Measurements from ENCODE around the gene C1orf21. TPM values are rescaled to one million over a fixed set of nuclear protein-coding genes. Genes with fewer than 3 reads are reported as not detected.

The C1orf21 gene
- polyA plus RNA-seq, 1 experiment: 4.3 TPM

DNA sequence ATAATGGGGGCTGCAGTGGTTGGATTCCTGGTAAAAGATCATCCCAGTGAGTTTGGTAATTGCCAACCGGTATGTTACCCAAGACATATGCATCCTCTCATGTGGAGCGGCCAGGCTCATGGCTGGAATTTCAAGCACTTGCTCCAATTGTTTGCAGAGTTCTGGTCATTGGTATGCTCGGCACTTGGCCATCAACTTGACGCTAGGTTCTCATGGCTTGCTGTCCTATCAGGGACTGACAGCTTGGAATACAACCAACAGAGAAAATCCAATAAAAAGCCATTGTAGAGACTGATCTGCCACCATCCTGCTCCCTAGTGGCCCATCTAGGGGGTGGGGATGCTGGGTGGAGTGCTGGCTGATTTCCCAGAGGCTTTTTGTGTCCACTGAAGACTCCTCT lies 247.0 kb downstream of the C1orf21 start:
- TF ChIP-seq, protein P1, sequence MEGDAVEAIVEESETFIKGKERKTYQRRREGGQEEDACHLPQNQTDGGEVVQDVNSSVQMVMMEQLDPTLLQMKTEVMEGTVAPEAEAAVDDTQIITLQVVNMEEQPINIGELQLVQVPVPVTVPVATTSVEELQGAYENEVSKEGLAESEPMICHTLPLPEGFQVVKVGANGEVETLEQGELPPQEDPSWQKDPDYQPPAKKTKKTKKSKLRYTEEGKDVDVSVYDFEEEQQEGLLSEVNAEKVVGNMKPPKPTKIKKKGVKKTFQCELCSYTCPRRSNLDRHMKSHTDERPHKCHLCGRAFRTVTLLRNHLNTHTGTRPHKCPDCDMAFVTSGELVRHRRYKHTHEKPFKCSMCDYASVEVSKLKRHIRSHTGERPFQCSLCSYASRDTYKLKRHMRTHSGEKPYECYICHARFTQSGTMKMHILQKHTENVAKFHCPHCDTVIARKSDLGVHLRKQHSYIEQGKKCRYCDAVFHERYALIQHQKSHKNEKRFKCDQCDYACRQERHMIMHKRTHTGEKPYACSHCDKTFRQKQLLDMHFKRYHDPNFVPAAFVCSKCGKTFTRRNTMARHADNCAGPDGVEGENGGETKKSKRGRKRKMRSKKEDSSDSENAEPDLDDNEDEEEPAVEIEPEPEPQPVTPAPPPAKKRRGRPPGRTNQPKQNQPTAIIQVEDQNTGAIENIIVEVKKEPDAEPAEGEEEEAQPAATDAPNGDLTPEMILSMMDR (IDR thresholded peaks at IDR 0.05; ENCODE audit: insufficient read depth, low read depth, low read length): no peak
- Histone ChIP-seq H3K36me3 (ENCODE audit: control insufficient read depth, insufficient read depth, low read length) (no peaks in the 10 kb centered on the region), H3K27me3 (ENCODE audit: control insufficient read depth, insufficient read depth, low read length) (no peaks in the 10 kb centered on the region; the same call in 1 of the 2 replicates), H3K4me3 (ENCODE audit: low read depth, low read length) (no peak overlapping the region)
- CTCF ChIA-PET: interaction anchor here (0.7 to 0.8 kb wide), 3 partner anchors 11 to 979 kb away, joined by 3 read pairs; no protein-coding TSS in a partner anchor
- POLR2A ChIA-PET: no interaction called here
- no peak for DNase-seq (ENCODE audit: low read depth)

DNA sequence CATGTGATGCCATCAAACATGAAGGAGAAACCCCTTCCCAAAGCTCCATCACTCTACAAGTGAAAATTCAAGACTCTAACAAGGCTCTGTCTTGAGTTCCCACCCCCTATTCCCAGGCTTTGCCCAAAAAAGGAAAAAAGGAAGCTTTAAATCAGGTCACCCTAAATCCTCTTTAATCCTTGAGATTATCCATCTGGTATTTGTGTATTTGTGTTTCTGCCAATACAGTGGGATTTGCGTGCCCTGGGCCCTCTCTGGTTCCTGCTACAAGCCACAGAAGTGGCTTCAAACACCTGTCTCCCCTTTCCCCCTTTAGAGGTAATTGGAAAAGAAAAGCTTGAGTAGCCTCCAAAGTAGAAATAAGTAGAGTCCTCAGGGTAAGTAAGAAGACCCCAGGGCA lies 247.5 kb downstream of the C1orf21 start:
- no peaks in the 10 kb centered on the region for H3K36me3 ChIP-seq (ENCODE audit: control insufficient read depth, insufficient read depth, low read length)
- H3K27me3 ChIP-seq (ENCODE audit: control insufficient read depth, insufficient read depth, low read length): no peaks in the 10 kb centered on the region; the same call in 1 of the 2 replicates
- no peak for DNase-seq (ENCODE audit: low read depth)
- CTCF ChIA-PET: interaction anchor here (0.7 to 0.8 kb wide), 2 partner anchors 10 to 979 kb away, joined by 3 read pairs; no protein-coding TSS in a partner anchor
- TF ChIP-seq, protein P1 (IDR thresholded peaks at IDR 0.05; ENCODE audit: insufficient read depth, low read depth, low read length): no peak
- POLR2A ChIA-PET: no interaction called here
- no peak overlapping the region for H3K4me3 ChIP-seq (ENCODE audit: low read depth, low read length)

DNA sequence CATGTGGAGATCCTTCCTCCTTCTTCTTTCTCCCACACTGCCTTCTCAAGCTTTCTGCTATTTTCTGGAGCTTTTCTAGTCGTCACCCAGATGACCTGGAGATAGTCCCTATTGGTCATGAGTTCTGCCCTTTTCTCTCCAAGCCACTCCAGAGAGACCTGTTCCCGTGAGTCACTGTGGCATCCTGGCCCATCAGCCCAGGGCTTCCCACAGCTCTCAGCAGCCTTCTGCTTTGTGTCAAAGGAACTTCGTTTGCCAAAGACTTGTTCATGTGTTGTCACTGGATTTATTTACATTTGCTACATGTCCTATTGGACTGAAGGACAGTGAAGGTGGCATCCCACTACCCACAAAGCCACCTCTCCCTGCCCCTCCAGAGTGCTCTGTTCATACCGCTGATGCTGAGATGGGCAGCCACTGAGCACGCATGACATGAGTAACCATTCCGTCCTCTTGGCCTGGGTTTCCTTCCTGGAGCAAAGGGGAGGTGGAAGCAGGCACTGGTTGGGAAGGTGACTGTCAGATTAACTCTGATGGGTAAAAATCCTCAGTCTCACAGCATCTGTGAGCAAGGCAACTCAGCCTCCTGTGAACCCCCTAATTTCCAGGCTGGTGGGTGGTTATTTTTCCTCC lies 248.6 kb downstream of the C1orf21 start:
- no peaks in the 10 kb centered on the region for H3K36me3 ChIP-seq (ENCODE audit: control insufficient read depth, insufficient read depth, low read length)
- DNase-seq (ENCODE audit: low read depth): no peak
- ChIA-PET POLR2A (no interaction called here), CTCF (no interaction called here)
- H3K27me3 ChIP-seq (ENCODE audit: control insufficient read depth, insufficient read depth, low read length): no peaks in the 10 kb centered on the region; the same call in 1 of the 2 replicates
- TF ChIP-seq, protein P1 (IDR thresholded peaks at IDR 0.05; ENCODE audit: insufficient read depth, low read depth, low read length): no peak
- no peak overlapping the region for H3K4me3 ChIP-seq (ENCODE audit: low read depth, low read length)

DNA sequence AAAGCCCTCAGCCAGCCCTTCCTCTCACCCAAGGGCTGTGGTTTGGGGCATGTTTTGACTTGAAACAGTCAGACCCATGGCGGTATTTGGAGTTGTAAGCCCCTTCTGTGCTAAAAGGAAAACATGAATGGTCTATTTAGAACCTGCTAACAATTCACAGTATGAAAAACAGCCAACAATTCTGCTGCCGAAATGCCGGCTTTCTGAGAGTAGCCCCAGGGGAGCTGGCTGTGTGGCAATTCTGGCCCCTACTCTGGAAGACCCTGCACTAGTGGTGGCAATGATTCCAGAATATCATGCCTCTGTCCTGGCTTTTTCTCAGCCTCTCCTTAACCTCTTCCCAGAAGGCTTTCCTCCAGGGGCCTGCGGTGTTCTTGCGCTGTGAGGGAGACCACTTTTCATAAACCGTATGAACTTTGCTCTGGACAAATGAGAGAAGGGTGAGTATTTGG lies 249.2 kb downstream of the C1orf21 start:
- Histone ChIP-seq H3K27me3 (ENCODE audit: control insufficient read depth, insufficient read depth, low read length) (no peaks in the 10 kb centered on the region; the same call in 1 of the 2 replicates), H3K4me3 (ENCODE audit: low read depth, low read length) (no peak overlapping the region), H3K36me3 (ENCODE audit: control insufficient read depth, insufficient read depth, low read length) (no peaks in the 10 kb centered on the region)
- CTCF ChIA-PET: no interaction called here
- TF ChIP-seq, protein P1 (IDR thresholded peaks at IDR 0.05; ENCODE audit: insufficient read depth, low read depth, low read length): no peak
- POLR2A ChIA-PET: no interaction called here
- DNase-seq (ENCODE audit: low read depth): no peak

DNA sequence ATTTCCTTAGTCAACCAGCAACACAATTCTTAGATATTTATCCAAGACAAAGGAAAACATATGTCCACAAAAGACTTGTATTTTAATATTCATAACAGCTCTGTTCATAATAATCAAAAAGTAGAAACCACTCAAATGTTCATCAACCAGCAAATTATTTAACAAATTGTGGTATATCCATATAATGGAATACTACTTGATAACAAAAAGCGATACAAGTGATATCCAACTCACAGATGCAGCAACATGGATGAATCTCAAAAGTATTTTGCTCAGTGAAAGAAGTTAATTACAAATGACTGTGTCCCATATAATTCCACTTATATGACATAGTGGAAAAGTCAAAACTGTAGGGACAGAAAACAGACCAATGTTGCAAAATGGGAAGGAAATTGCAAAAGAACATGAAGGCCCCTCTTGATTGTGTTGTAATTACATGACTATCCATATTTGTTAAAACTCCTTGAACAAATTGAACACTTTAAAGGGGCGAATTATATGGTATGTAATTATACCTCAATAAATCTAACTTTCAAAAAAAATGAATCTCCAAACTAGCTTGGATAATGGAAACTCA lies 250.9 kb downstream of the C1orf21 start:
- POLR2A ChIA-PET: no interaction called here
- CTCF ChIA-PET: no interaction called here
- DNase-seq (ENCODE audit: low read depth): no peak
- H3K36me3 ChIP-seq (ENCODE audit: control insufficient read depth, insufficient read depth, low read length): no peaks in the 10 kb centered on the region
- H3K27me3 ChIP-seq (ENCODE audit: control insufficient read depth, insufficient read depth, low read length): peaks cover 1% of the 10 kb centered on the region; the same call in 1 of the 2 replicates
- H3K4me3 ChIP-seq (ENCODE audit: low read depth, low read length): no peak overlapping the region
- TF ChIP-seq, protein P1 (IDR thresholded peaks at IDR 0.05; ENCODE audit: insufficient read depth, low read depth, low read length): no peak

Data from BJ (cell line).